Brain microvascular endothelial cell (primary cell): ENCODE results near the gene STK32B.

ENCODE experiments used
- DNase-seq: peaks from one replicate; pipeline ENCODE4 v3.0.0-alpha.2; 2020
- H3K27ac ChIP-seq: fragments of 250-450 bp; sonication (Bioruptor Pico); 2 replicates; pipeline ENCODE4 v1.5.1; 2020; ENCODE audit warnings: mild to moderate bottlenecking, moderate library complexity
- H3K27me3 ChIP-seq: fragments of 250-450 bp; sonication (Bioruptor Pico); replicated peaks from 2 replicates; pipeline ENCODE4 v1.5.1; 2020; ENCODE audit warnings: mild to moderate bottlenecking
- H3K36me3 ChIP-seq: fragments of 250-450 bp; sonication (Bioruptor Pico); replicated peaks from 2 replicates; pipeline ENCODE4 v1.5.1; 2020; ENCODE audit warnings: mild to moderate bottlenecking
- H3K4me3 ChIP-seq: 2 replicates; pipeline ENCODE4 v1.5.1; 2011; ENCODE audit warnings: low read depth, mild to moderate bottlenecking, control low read depth, low read length, moderate library complexity
- CTCF ChIP-seq: IDR thresholded peaks from 2 replicates; pipeline ENCODE4 v1.5.1; 2011; ENCODE audit warnings: low read depth, mild to moderate bottlenecking, moderate library complexity, low read length, control low read depth, inconsistent platforms; ENCODE audit errors: missing control alignments
- in situ Hi-C: cut with HindIII; loops from 2 replicates; pipeline ENCODE4 v1.10.0; 2017; ENCODE audit warnings: low sequenced_read_pairs, low pct_ligation_motif_present

STK32B gene

GRCh38 chr4:5526080-5526846 lies 475.0 kb downstream of the STK32B start:
- Histone ChIP-seq H3K36me3 (no peaks in the 10 kb centered on the region), H3K27ac (no peak overlapping the region), H3K4me3 (no peak overlapping the region), H3K27me3 (no peaks in the 10 kb centered on the region)
- no peak for DNase-seq
- in situ Hi-C loops, result no loop called here
- TF ChIP-seq CTCF, result no peak

- Histone ChIP-seq H3K27me3 (no peaks in the 10 kb centered on the region), H3K27ac (no peak overlapping the region), H3K36me3 (no peaks in the 10 kb centered on the region), H3K4me3 (no peak overlapping the region)
- no peak for DNase-seq
- TF ChIP-seq CTCF, result no peak
- in situ Hi-C loops, result no loop called here
Observed at GRCh38 chr4:5527211-5527610, 475.9 kb downstream of the STK32B start.

GRCh38 chr4:5528031-5528436 lies 476.8 kb downstream of the STK32B start:
- in situ Hi-C loops, result no loop called here
- no peak for DNase-seq
- Histone ChIP-seq H3K27ac (no peak overlapping the region), H3K27me3 (no peaks in the 10 kb centered on the region), H3K36me3 (no peaks in the 10 kb centered on the region), H3K4me3 (no peak overlapping the region)
- TF ChIP-seq CTCF, result no peak

- in situ Hi-C loops, result no loop called here
- no peak for DNase-seq
- H3K27ac ChIP-seq, result no peak overlapping the region
- no peak overlapping the region for H3K4me3 ChIP-seq
- no peaks in the 10 kb centered on the region for H3K36me3 ChIP-seq
- no peaks in the 10 kb centered on the region for H3K27me3 ChIP-seq
- no peak for TF ChIP-seq CTCF
Observed at GRCh38 chr4:5532100-5532499, 480.8 kb downstream of the STK32B start.

- TF ChIP-seq CTCF, result no peak
- in situ Hi-C loops, result no loop called here
- Histone ChIP-seq H3K27ac (no peak overlapping the region), H3K27me3 (no peaks in the 10 kb centered on the region), H3K4me3 (no peak overlapping the region), H3K36me3 (no peaks in the 10 kb centered on the region)
- no peak for DNase-seq
Observed at GRCh38 chr4:5539584-5539983, 488.3 kb downstream of the STK32B start.

GRCh38 chr4:5541169-5541568 lies 489.9 kb downstream of the STK32B start:
- H3K4me3 ChIP-seq, result no peak overlapping the region
- H3K27ac ChIP-seq, result no peak overlapping the region
- TF ChIP-seq CTCF, result no peak
- DNase-seq, result no peak
- in situ Hi-C loops, result no loop called here
- no peaks in the 10 kb centered on the region for H3K36me3 ChIP-seq
- H3K27me3 ChIP-seq, result no peaks in the 10 kb centered on the region
